SK-N-SH (cell line): ENCODE measurements around the gene PTGR2. TPM values are rescaled to one million over a fixed set of nuclear protein-coding genes. Genes with fewer than 3 reads are reported as not detected.
"Not testable (repeated sequence)": the region's sequence is repeated elsewhere in the genome, so short reads cannot be mapped to it uniquely, and the experiment has no call there.

Experiments used
- CTCF ChIA-PET: fragments of 300-600, 350-600 bp; formaldehyde crosslinking; extraction: SDS; loops from one replicate; lab custom pipeline; 2021; lab: Yijun Ruan, JAX
- POLR2A ChIA-PET: fragments of 350-600 bp; sonication (Branson Sonifier 250); formaldehyde crosslinking; extraction: SDS; loops from one replicate; lab custom pipeline; 2020; ENCODE audit warnings: antibody characterized with exemption, inconsistent platforms; lab: Yijun Ruan, JAX
- DNase-seq: peaks from one replicate; pipeline ENCODE4 v3.0.0; 2012
- H2AFZ ChIP-seq: fragments of 200-600 bp; sonication (generic); 2 replicates; pipeline ENCODE4 v1.8.1; 2016; ENCODE audit warnings: antibody characterized with exemption, mild to moderate bottlenecking, low read depth
- H3F3A ChIP-seq: fragments of 200-600 bp; sonication (generic); replicated peaks from 2 replicates; pipeline ENCODE3; 2016; ENCODE audit warnings: antibody characterized with exemption, mild to moderate bottlenecking; ENCODE audit not compliant: insufficient read depth
- H3K27ac ChIP-seq, 2 experiments: fragments of 200-500 bp in 1 of 2; fragments of 200-600 bp in 1 of 2; sonication (Bioruptor generic) in 1 of 2; sonication (generic), shearing (Covaris generic) in 1 of 2; 2 replicates each; pipeline versions ENCODE4 v1.5.1 to v1.6.1; 2014 to 2016; ENCODE audit warnings: low read depth in 2 of 2, inconsistent platforms in 1 of 2, low read length in 1 of 2, mild to moderate bottlenecking in 1 of 2, mixed read lengths in 1 of 2
- H3K27me3 ChIP-seq: fragments of 200-600 bp; sonication (generic), shearing (Covaris generic); 2 replicates; pipeline ENCODE4 v1.6.1; 2016; ENCODE audit warnings: mixed run types; ENCODE audit not compliant: insufficient read depth
- H3K36me3 ChIP-seq, 2 experiments: fragments of 200-500 bp in 1 of 2; fragments of 200-600 bp in 1 of 2; sonication (Bioruptor generic) in 1 of 2; sonication (generic) in 1 of 2; replicated peaks in 1 of 2; 2 replicates each; pipeline versions ENCODE3 to v1.5.1; 2014 to 2016; ENCODE audit warnings: low read length in 1 of 2, mild to moderate bottlenecking in 1 of 2; ENCODE audit not compliant: insufficient read depth in 2 of 2, control insufficient read depth in 1 of 2
- H3K4me1 ChIP-seq, 2 experiments: fragments of 200-500 bp in 1 of 2; fragments of 200-600 bp in 1 of 2; sonication (Bioruptor generic) in 1 of 2; sonication (generic), shearing (Covaris generic) in 1 of 2; 2 replicates each; pipeline versions ENCODE4 v1.5.1 to v1.6.1; 2014 to 2016; ENCODE audit warnings: low read depth in 1 of 2, low read length in 1 of 2, mixed run types in 1 of 2; ENCODE audit not compliant: insufficient read depth in 2 of 2, control insufficient read depth in 1 of 2
- H3K4me2 ChIP-seq: fragments of 200-600 bp; sonication (generic), shearing (Covaris generic); 2 replicates; pipeline ENCODE4 v1.6.1; 2017; ENCODE audit warnings: mixed run types
- H3K4me3 ChIP-seq, 2 experiments: fragments of 200-500 bp in 1 of 2; fragments of 200-600 bp in 1 of 2; sonication (Bioruptor generic) in 1 of 2; sonication (generic), shearing (Covaris generic) in 1 of 2; 2 replicates each; pipeline versions ENCODE4 v1.5.1 to v1.8.1; 2014 to 2016; ENCODE audit warnings: low read depth in 2 of 2, inconsistent platforms in 1 of 2, low read length in 1 of 2, mild to moderate bottlenecking in 1 of 2, mixed read lengths in 1 of 2, moderate library complexity in 1 of 2
- H3K79me2 ChIP-seq: fragments of 200-600 bp; sonication (generic); 2 replicates; pipeline ENCODE4 v1.8.1; 2017; ENCODE audit warnings: mild to moderate bottlenecking; ENCODE audit not compliant: insufficient read depth
- H3K9ac ChIP-seq: fragments of 200-600 bp; sonication (generic); 2 replicates; pipeline ENCODE4 v1.6.1; 2017; ENCODE audit warnings: mixed run types
- H3K9me2 ChIP-seq: fragments of 200-600 bp; sonication (generic); 2 replicates; pipeline ENCODE4 v1.6.1; 2017; ENCODE audit warnings: mixed run types
- H3K9me3 ChIP-seq: fragments of 200-600 bp; sonication (generic); 2 replicates; pipeline ENCODE4 v1.6.1; 2017; ENCODE audit warnings: mixed run types, mild to moderate bottlenecking, moderate library complexity
- H4K20me1 ChIP-seq: fragments of 200-600 bp; sonication (generic); 2 replicates; pipeline ENCODE4 v1.6.1; 2017; ENCODE audit warnings: mild to moderate bottlenecking, mixed run types; ENCODE audit not compliant: insufficient read depth
- FOSL2 ChIP-seq: IDR thresholded peaks from 2 replicates; pipeline ENCODE4 v1.4.0; 2012; ENCODE audit warnings: low read depth, mild to moderate bottlenecking, moderate library complexity, borderline replicate concordance
- JUND ChIP-seq: IDR thresholded peaks from 2 replicates; pipeline ENCODE4 v1.4.0; 2012
- NRF1 ChIP-seq: IDR thresholded peaks from 2 replicates; pipeline ENCODE4 v1.6.1; 2012; ENCODE audit warnings: low read depth, mild to moderate bottlenecking, low read length
- PBX3 ChIP-seq: IDR thresholded peaks from 2 replicates; pipeline ENCODE4; 2012
- REST ChIP-seq: IDR thresholded peaks from 2 replicates; pipeline ENCODE4 v1.6.1; 2012; ENCODE audit warnings: mild to moderate bottlenecking, low read depth, low read length, moderate library complexity
- RFX5 ChIP-seq: IDR thresholded peaks from 2 replicates; pipeline ENCODE4 v1.6.1; 2012; ENCODE audit warnings: mild to moderate bottlenecking, improper control_type of control experiment, low read length
- RXRA ChIP-seq: IDR thresholded peaks from 2 replicates; pipeline ENCODE4 v1.4.0; 2012; ENCODE audit warnings: low read depth, mild to moderate bottlenecking, borderline replicate concordance
- SMC3 ChIP-seq: IDR thresholded peaks from 2 replicates; pipeline ENCODE4 v1.6.1; 2012; ENCODE audit warnings: low read depth, low read length, improper control_type of control experiment
- TAF1 ChIP-seq: IDR thresholded peaks from 2 replicates; pipeline ENCODE4 v1.6.1; 2012; ENCODE audit warnings: low read depth, mild to moderate bottlenecking, low read length, moderate library complexity, borderline replicate concordance
- WGBS: methylation state at CpG from one replicate; pipeline ENCODE4 v1.1.6; 2017; ENCODE audit warnings: low lambda C conversion rate; 5-methylcytosine and 5-hydroxymethylcytosine counted together
- polyA plus RNA-seq, 3 experiments: library from polyadenylated mRNA; depleted of rRNA; stranded (reverse); fragments of >200 nt; gene quantifications; 2 replicates each; pipeline ENCODE4 v1.2.3, GENCODE V29; 2012
- TF ChIP-seq, protein P1 (sequence below): IDR thresholded peaks from 2 replicates; pipeline ENCODE4 v1.4.0; 2012; ENCODE audit warnings: low read depth, borderline replicate concordance
- TF ChIP-seq, protein P2 (sequence below): fragments of 200-600 bp; sonication (generic); IDR thresholded peaks from 2 replicates; pipeline ENCODE4 v1.6.1; 2017; ENCODE audit warnings: antibody characterized with exemption, mild to moderate bottlenecking, moderate library complexity

PTGR2 gene
- polyA plus RNA-seq, 1 of the 3 experiments (the other 2 are of a cell fraction) = 7.1 TPM

- TF ChIP-seq REST = no peak
- TF ChIP-seq, all 33 proteins: peak for 0
Measured at GRCh38 chr14:73888971-73889370, 37.3 kb downstream of the PTGR2 start (continued).

DNA sequence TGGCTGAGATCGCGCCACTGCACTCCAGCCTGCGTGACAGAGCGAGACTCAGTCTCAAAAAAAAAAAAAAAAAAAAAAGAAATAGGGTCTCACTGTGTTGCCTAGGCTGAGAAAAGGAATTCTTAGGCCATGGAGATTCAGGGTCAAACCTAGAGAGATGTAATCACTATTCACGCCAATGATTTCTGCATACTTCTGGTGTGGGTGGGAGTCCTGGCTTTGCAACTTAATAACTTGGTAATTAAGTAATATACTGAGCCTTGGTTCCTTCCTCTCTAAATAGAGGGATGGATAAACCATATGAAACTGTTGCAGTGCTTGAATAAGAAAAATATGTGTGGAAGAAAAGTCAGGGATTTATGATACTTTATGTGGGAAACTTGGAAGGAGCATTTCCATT is 37.7 kb downstream of the PTGR2 start:
- Histone ChIP-seq H2AFZ (no peak overlapping the region), H3K9me2 (no peaks in the 10 kb centered on the region), H3K4me1 (peaks cover 0 to 3% of the 10 kb centered on the region in 2 experiments; a peak in 3 of 4 replicates), H3K9me3 (no peaks in the 10 kb centered on the region), H4K20me1 (peaks cover 51% of the 10 kb centered on the region), H3K36me3 (peaks cover 15 to 21% of the 10 kb centered on the region in 2 experiments), H3K79me2 (peaks cover 92% of the 10 kb centered on the region), H3K9ac (no peak overlapping the region), H3K4me3 (no peak overlapping the region), H3K27me3 (no peaks in the 10 kb centered on the region), H3K27ac (peak overlapping the region in 1 of 2 experiments; percentile 92; a peak in 1 of 4 replicates), H3F3A (peaks cover 8% of the 10 kb centered on the region), H3K4me2 (peak overlapping the region; percentile 75)
- no peak for TF ChIP-seq NRF1
- TF ChIP-seq, protein P1, sequence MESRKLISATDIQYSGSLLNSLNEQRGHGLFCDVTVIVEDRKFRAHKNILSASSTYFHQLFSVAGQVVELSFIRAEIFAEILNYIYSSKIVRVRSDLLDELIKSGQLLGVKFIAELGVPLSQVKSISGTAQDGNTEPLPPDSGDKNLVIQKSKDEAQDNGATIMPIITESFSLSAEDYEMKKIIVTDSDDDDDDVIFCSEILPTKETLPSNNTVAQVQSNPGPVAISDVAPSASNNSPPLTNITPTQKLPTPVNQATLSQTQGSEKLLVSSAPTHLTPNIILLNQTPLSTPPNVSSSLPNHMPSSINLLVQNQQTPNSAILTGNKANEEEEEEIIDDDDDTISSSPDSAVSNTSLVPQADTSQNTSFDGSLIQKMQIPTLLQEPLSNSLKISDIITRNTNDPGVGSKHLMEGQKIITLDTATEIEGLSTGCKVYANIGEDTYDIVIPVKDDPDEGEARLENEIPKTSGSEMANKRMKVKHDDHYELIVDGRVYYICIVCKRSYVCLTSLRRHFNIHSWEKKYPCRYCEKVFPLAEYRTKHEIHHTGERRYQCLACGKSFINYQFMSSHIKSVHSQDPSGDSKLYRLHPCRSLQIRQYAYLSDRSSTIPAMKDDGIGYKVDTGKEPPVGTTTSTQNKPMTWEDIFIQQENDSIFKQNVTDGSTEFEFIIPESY = no peak
- no peak for TF ChIP-seq SMC3
- no peak for TF ChIP-seq REST
- no peak for TF ChIP-seq PBX3
- no peak for TF ChIP-seq JUND
- TF ChIP-seq, protein P2, sequence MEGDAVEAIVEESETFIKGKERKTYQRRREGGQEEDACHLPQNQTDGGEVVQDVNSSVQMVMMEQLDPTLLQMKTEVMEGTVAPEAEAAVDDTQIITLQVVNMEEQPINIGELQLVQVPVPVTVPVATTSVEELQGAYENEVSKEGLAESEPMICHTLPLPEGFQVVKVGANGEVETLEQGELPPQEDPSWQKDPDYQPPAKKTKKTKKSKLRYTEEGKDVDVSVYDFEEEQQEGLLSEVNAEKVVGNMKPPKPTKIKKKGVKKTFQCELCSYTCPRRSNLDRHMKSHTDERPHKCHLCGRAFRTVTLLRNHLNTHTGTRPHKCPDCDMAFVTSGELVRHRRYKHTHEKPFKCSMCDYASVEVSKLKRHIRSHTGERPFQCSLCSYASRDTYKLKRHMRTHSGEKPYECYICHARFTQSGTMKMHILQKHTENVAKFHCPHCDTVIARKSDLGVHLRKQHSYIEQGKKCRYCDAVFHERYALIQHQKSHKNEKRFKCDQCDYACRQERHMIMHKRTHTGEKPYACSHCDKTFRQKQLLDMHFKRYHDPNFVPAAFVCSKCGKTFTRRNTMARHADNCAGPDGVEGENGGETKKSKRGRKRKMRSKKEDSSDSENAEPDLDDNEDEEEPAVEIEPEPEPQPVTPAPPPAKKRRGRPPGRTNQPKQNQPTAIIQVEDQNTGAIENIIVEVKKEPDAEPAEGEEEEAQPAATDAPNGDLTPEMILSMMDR = no peak
- no peak for TF ChIP-seq RXRA
- TF ChIP-seq TAF1 = no peak
- no peak for TF ChIP-seq FOSL2
- TF ChIP-seq RFX5 = no peak
- ChIA-PET POLR2A (no interaction called here), CTCF (no interaction called here)
- 93% methylated on average over 5 of the region's 5 CpGs for WGBS
- DNase-seq = no peak

DNA sequence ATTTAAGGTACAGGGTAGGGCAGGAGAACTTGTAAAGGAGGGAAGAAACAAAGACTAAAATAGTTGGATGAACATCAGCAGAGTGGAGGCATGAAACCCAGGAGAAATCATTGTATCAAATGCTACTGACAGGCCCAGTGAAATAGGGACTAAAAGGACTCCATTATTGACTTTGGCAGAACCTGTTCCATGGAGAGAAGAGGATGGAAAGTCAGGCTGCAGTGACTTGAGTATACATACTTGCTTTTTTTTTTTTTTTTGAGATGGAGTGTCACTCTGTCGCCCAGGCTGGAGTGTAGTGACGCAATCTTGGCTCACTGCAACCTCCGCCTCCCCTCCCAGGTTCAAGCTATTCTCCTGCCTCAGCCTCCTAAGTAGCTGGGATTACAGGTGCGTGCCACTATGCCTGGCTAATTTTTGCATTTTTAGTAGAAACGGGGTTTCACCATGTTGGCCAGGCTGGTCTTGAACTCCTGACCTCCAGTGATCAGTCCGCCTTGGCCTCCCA is 42.6 kb downstream of the PTGR2 start:
- H3K36me3 ChIP-seq = peaks cover 52 to 58% of the 10 kb centered on the region in 2 experiments
- POLR2A ChIA-PET, H3K9me2 ChIP-seq, H2AFZ ChIP-seq, H3K27ac ChIP-seq, CTCF ChIA-PET, H3F3A ChIP-seq, H3K4me3 ChIP-seq, H3K9ac ChIP-seq, H3K27me3 ChIP-seq, H3K9me3 ChIP-seq, H3K4me1 ChIP-seq, DNase-seq, H3K4me2 ChIP-seq: not testable (repeated sequence)
- H4K20me1 ChIP-seq = peaks cover 38% of the 10 kb centered on the region
- H3K79me2 ChIP-seq = peaks cover 74% of the 10 kb centered on the region
- WGBS = 97% methylated on average over 6 of the region's 6 CpGs
